OCI-LY1 (cell line): ENCODE results near the gene HIP1R.

Source experiments
- H2AFZ ChIP-seq: fragments of 200-600 bp; sonication (generic), shearing (Covaris generic); 2 replicates; pipeline ENCODE4 v1.6.0; 2014; ENCODE audit warnings: antibody characterized with exemption, mild to moderate bottlenecking, low read length
- H3F3A ChIP-seq: fragments of 200-600 bp; sonication (generic), shearing (Covaris generic); 2 replicates; pipeline ENCODE4 v1.6.0; 2014; ENCODE audit warnings: mild to moderate bottlenecking, antibody characterized with exemption, low read length, moderate library complexity; ENCODE audit not compliant: insufficient read depth
- H3K27ac ChIP-seq: fragments of 200-600 bp; sonication (generic); 2 replicates; pipeline ENCODE4 v1.5.1; 2014; ENCODE audit warnings: low read length, mixed run types, mild to moderate bottlenecking, low read depth; ENCODE audit not compliant: poor library complexity, severe bottlenecking
- H3K27me3 ChIP-seq: fragments of 200-600 bp; sonication (generic); 2 replicates; pipeline ENCODE4 v1.6.0; 2014; ENCODE audit warnings: antibody characterized with exemption, mild to moderate bottlenecking, low read length, moderate library complexity; ENCODE audit not compliant: insufficient read depth
- H3K36me3 ChIP-seq: fragments of 200-600 bp; sonication (generic); 2 replicates; pipeline ENCODE4 v1.6.1; 2014; ENCODE audit warnings: mild to moderate bottlenecking, antibody characterized with exemption, low read length, moderate library complexity, mixed read lengths; ENCODE audit not compliant: insufficient read depth
- H3K4me1 ChIP-seq: fragments of 200-600 bp; sonication (generic); 2 replicates; pipeline ENCODE4 v1.5.1; 2014; ENCODE audit warnings: mild to moderate bottlenecking, low read length, moderate library complexity; ENCODE audit not compliant: insufficient read depth, severe bottlenecking
- H3K4me2 ChIP-seq: fragments of 200-600 bp; sonication (generic), shearing (Covaris generic); 2 replicates; pipeline ENCODE4 v1.6.1; 2014; ENCODE audit warnings: low read length
- H3K4me3 ChIP-seq: fragments of 200-600 bp; sonication (generic); 2 replicates; pipeline ENCODE4 v1.5.1; 2014; ENCODE audit warnings: low read length, low read depth, mild to moderate bottlenecking, mixed read lengths; ENCODE audit not compliant: poor library complexity, severe bottlenecking
- H3K79me2 ChIP-seq: fragments of 200-600 bp; shearing (Covaris generic); 2 replicates; pipeline ENCODE4 v1.6.1; 2016; ENCODE audit warnings: mixed run types, low read length, mixed read lengths; ENCODE audit not compliant: insufficient read depth
- H3K9ac ChIP-seq: fragments of 200-600 bp; sonication (generic), shearing (Covaris generic); 2 replicates; pipeline ENCODE4 v1.6.1; 2014; ENCODE audit warnings: mild to moderate bottlenecking, low read length, mixed read lengths
- H3K9me2 ChIP-seq: fragments of 200-600 bp; sonication (generic), shearing (Covaris generic); 2 replicates; pipeline ENCODE4 v1.6.1; 2014; ENCODE audit warnings: low read depth, mild to moderate bottlenecking, low read length, mixed read lengths
- H3K9me3 ChIP-seq: fragments of 200-600 bp; shearing (Covaris generic); 2 replicates; pipeline ENCODE4 v1.6.1; 2014; ENCODE audit warnings: low read length, mixed read lengths
- H4K20me1 ChIP-seq: fragments of 200-600 bp; sonication (generic), shearing (Covaris generic); 2 replicates; pipeline ENCODE4 v1.6.0; 2016; ENCODE audit warnings: mild to moderate bottlenecking, low read length; ENCODE audit not compliant: insufficient read depth
- EZH2 ChIP-seq: fragments of 200-600 bp; sonication (generic), shearing (Covaris generic); IDR thresholded peaks from 2 replicates; pipeline ENCODE4 v1.8.0; 2017; ENCODE audit warnings: borderline replicate concordance, mixed run types, mild to moderate bottlenecking, antibody characterized with exemption, low read length, moderate library complexity, mixed read lengths
- TF ChIP-seq, protein P1 (sequence below): fragments of 200-600 bp; sonication (generic), shearing (Covaris generic); IDR thresholded peaks from 2 replicates; pipeline ENCODE4 v1.5.1; 2017; ENCODE audit warnings: mild to moderate bottlenecking, antibody characterized with exemption, low read length, moderate library complexity, mixed read lengths

The HIP1R gene

GRCh38 chr12:122854554-122854953 lies 19.3 kb downstream of the HIP1R start:
- Histone ChIP-seq H3K79me2 (no peaks in the 10 kb centered on the region), H3K9ac (no peak overlapping the region), H2AFZ (no peak overlapping the region), H3K4me2 (no peak overlapping the region), H3K36me3 (peaks cover 18% of the 10 kb centered on the region; the same call in 1 of the 2 replicates), H3F3A (no peaks in the 10 kb centered on the region), H3K4me1 (no peaks in the 10 kb centered on the region), H4K20me1 (no peaks in the 10 kb centered on the region), H3K27me3 (no peaks in the 10 kb centered on the region), H3K9me3 (no peaks in the 10 kb centered on the region), H3K4me3 (no peak overlapping the region), H3K9me2 (no peaks in the 10 kb centered on the region), H3K27ac (no peak overlapping the region)
- TF ChIP-seq, protein P1, sequence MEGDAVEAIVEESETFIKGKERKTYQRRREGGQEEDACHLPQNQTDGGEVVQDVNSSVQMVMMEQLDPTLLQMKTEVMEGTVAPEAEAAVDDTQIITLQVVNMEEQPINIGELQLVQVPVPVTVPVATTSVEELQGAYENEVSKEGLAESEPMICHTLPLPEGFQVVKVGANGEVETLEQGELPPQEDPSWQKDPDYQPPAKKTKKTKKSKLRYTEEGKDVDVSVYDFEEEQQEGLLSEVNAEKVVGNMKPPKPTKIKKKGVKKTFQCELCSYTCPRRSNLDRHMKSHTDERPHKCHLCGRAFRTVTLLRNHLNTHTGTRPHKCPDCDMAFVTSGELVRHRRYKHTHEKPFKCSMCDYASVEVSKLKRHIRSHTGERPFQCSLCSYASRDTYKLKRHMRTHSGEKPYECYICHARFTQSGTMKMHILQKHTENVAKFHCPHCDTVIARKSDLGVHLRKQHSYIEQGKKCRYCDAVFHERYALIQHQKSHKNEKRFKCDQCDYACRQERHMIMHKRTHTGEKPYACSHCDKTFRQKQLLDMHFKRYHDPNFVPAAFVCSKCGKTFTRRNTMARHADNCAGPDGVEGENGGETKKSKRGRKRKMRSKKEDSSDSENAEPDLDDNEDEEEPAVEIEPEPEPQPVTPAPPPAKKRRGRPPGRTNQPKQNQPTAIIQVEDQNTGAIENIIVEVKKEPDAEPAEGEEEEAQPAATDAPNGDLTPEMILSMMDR: no peak
- no peak for TF ChIP-seq EZH2

DNA sequence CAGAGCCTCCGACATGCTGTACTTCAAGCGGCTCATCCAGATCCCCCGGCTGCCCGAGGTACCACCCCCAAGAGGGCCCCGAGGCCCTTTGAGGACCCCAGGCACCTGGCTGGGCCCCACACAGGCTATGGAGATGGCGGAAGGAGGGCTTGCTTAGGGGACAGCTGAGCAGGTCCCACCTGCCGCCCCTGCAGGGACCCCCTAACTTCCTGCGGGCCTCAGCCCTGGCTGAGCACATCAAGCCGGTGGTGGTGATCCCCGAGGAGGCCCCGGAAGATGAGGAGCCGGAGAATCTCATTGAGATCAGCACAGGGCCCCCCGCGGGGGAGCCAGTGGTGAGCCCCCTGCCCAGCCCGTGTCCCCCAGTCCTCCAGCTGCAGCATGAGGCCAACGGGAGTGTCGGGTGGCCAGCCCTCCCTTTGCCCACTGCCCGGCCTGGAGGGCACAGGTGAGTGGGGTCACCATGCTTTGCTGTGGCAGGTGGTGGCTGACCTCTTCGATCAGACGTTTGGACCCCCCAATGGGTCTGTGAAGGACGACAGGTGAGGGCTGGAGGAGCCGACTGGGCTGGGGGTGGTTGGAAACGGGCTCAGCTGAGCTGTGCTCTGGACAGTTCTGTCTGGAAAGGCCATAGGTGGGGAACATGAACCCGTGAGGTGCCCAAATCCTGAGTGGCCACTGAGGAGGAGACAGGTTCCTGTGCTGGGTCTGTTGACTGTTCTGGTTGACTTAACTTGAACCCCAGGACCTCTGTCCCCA lies 20.0 kb downstream of the HIP1R start:
- no peak for TF ChIP-seq EZH2
- TF ChIP-seq, protein P1: no peak
- Histone ChIP-seq H3K9me3 (no peaks in the 10 kb centered on the region), H3K9ac (no peak overlapping the region), H3K9me2 (no peaks in the 10 kb centered on the region), H3K36me3 (peaks cover 18% of the 10 kb centered on the region; the same call in 1 of the 2 replicates), H3K4me1 (no peaks in the 10 kb centered on the region), H2AFZ (no peak overlapping the region), H3K27ac (no peak overlapping the region), H3K4me2 (no peak overlapping the region), H3K79me2 (no peaks in the 10 kb centered on the region), H3F3A (no peaks in the 10 kb centered on the region), H3K4me3 (no peak overlapping the region), H4K20me1 (no peaks in the 10 kb centered on the region), H3K27me3 (no peaks in the 10 kb centered on the region)

GRCh38 chr12:122855928-122856831 lies 20.9 kb downstream of the HIP1R start:
- Histone ChIP-seq H3K36me3 (peaks cover 22% of the 10 kb centered on the region), H3K9me3 (no peaks in the 10 kb centered on the region), H3K9ac (no peak overlapping the region), H3K4me3 (no peak overlapping the region), H3K4me1 (no peaks in the 10 kb centered on the region), H2AFZ (no peak overlapping the region), H3F3A (no peaks in the 10 kb centered on the region), H3K27ac (no peak overlapping the region), H3K79me2 (no peaks in the 10 kb centered on the region), H3K27me3 (no peaks in the 10 kb centered on the region), H4K20me1 (no peaks in the 10 kb centered on the region), H3K4me2 (no peak overlapping the region), H3K9me2 (no peaks in the 10 kb centered on the region)
- TF ChIP-seq, protein P1: no peak
- no peak for TF ChIP-seq EZH2
